A673 (cell line): ENCODE results near the gene TRPV4. TPM values are rescaled to one million over a fixed set of nuclear protein-coding genes. Genes with fewer than 3 reads are reported as not detected.

ENCODE experiments used
- BruUV-seq: library from RNA; stranded (reverse); fragments of 400-500 nt; replicated peaks from 2 replicates; lab custom pipeline; 2021; lab: Mats Ljungman, UMichigan
- CTCF ChIA-PET: fragments of 300-600 bp; sonication (Branson Sonifier 250); formaldehyde crosslinking; loops from one replicate; lab custom pipeline; 2022; ENCODE audit warnings: antibody characterized with exemption; lab: Charles Lee
- POLR2A ChIA-PET: fragments of 300-600 bp; sonication (Branson Sonifier 250); formaldehyde crosslinking; loops from one replicate; lab custom pipeline; 2022; ENCODE audit warnings: antibody characterized with exemption; ENCODE audit not compliant: low non-redundant PET; lab: Charles Lee
- DNase-seq: peaks from one replicate; pipeline ENCODE4 v3.0.0-alpha.2; 2015; ENCODE audit warnings: low spot score
- H3K27ac ChIP-seq: fragments of 200-600 bp; sonication (generic); 2 replicates; pipeline ENCODE4 v1.5.1; 2016; ENCODE audit warnings: mixed run types, low read depth, mild to moderate bottlenecking, mixed read lengths, antibody characterized with exemption, low read length; ENCODE audit not compliant: poor library complexity, severe bottlenecking
- H3K27me3 ChIP-seq: fragments of 200-600 bp; sonication (generic); replicated peaks from 2 replicates; pipeline ENCODE4 v1.6.1; 2017; ENCODE audit warnings: mixed run types, low read depth, mild to moderate bottlenecking, mixed read lengths, antibody characterized with exemption, low read length; ENCODE audit not compliant: insufficient read depth, poor library complexity
- H3K36me3 ChIP-seq: fragments of 200-600 bp; sonication (generic); 2 replicates; pipeline ENCODE4 v1.6.1; 2016; ENCODE audit warnings: mixed run types, mild to moderate bottlenecking, mixed read lengths, antibody characterized with exemption, low read length; ENCODE audit not compliant: insufficient read depth, poor library complexity, severe bottlenecking
- H3K4me1 ChIP-seq: fragments of 200-600 bp; sonication (generic); 2 replicates; pipeline ENCODE4 v1.6.1; 2017; ENCODE audit warnings: mixed run types, mild to moderate bottlenecking, mixed read lengths, antibody characterized with exemption, low read length; ENCODE audit not compliant: insufficient read depth, poor library complexity, severe bottlenecking
- H3K4me3 ChIP-seq: fragments of 200-600 bp; sonication (generic); 2 replicates; pipeline ENCODE4 v1.5.1; 2016; ENCODE audit warnings: low read depth, mixed run types, mild to moderate bottlenecking, mixed read lengths, low read length; ENCODE audit not compliant: poor library complexity, severe bottlenecking
- H3K9me3 ChIP-seq: fragments of 200-600 bp; sonication (generic); 2 replicates; pipeline ENCODE4 v1.6.1; 2016; ENCODE audit warnings: mixed run types, low read depth, mild to moderate bottlenecking, mixed read lengths, antibody characterized with exemption, low read length; ENCODE audit not compliant: poor library complexity, severe bottlenecking
- EZH2 ChIP-seq: fragments of 200-600 bp; sonication (generic); IDR thresholded peaks from 2 replicates; pipeline ENCODE4 v1.6.1; 2017; ENCODE audit warnings: borderline replicate concordance, low read depth, mild to moderate bottlenecking, mixed read lengths, antibody characterized with exemption, low read length; ENCODE audit not compliant: poor library complexity, severe bottlenecking
- intact Hi-C: fragments of 100-400 bp; cut with micrococcal nuclease; formaldehyde crosslinking; loops from one replicate; pipeline ENCODE4 v1.10.0; 2022; ENCODE audit not compliant: unreplicated experiment
- total RNA-seq: library from RNA; stranded (reverse); gene quantifications from 2 replicates; pipeline ENCODE4 v1.2.3, GENCODE V29; 2021
- TF ChIP-seq, protein P1 (sequence below): fragments of 300-800, 200-600 bp; sonication (generic); conservative IDR thresholded peaks from 2 replicates; pipeline ENCODE4 v1.5.1; 2017; ENCODE audit warnings: low read depth, mild to moderate bottlenecking, antibody characterized with exemption, low read length, moderate library complexity, mixed read lengths

Gene TRPV4
- total RNA-seq, 1 experiment from 2014 or later = 0.11 TPM

- CTCF ChIA-PET = interaction anchor here (0.6 to 1.8 kb wide), 2 partner anchors 13 to 16 kb away, joined by 4 read pairs; no protein-coding TSS in a partner anchor
- BruUV-seq = no TSS peak
- no peaks in the 10 kb centered on the region for H3K9me3 ChIP-seq
Observed at GRCh38 chr12:109762071-109762672, 71.0 kb downstream of the TRPV4 start.

GRCh38 chr12:109760930-109761921 is 72.0 kb downstream of the TRPV4 start:
- no peak for DNase-seq
- intact Hi-C loops = no loop called here
- no peaks in the 10 kb centered on the region for H3K4me1 ChIP-seq
- H3K4me3 ChIP-seq = no peak overlapping the region
- no peaks in the 10 kb centered on the region for H3K36me3 ChIP-seq
- no peaks in the 10 kb centered on the region for H3K27me3 ChIP-seq
- CTCF ChIA-PET = interaction anchor here (0.6 to 1.8 kb wide), 2 partner anchors 14 to 16 kb away, joined by 4 read pairs; no protein-coding TSS in a partner anchor
- POLR2A ChIA-PET = no interaction called here
- peaks cover 8% of the 10 kb centered on the region for H3K9me3 ChIP-seq
- H3K27ac ChIP-seq = no peak overlapping the region
- BruUV-seq = no TSS peak
- TF ChIP-seq, protein P1, sequence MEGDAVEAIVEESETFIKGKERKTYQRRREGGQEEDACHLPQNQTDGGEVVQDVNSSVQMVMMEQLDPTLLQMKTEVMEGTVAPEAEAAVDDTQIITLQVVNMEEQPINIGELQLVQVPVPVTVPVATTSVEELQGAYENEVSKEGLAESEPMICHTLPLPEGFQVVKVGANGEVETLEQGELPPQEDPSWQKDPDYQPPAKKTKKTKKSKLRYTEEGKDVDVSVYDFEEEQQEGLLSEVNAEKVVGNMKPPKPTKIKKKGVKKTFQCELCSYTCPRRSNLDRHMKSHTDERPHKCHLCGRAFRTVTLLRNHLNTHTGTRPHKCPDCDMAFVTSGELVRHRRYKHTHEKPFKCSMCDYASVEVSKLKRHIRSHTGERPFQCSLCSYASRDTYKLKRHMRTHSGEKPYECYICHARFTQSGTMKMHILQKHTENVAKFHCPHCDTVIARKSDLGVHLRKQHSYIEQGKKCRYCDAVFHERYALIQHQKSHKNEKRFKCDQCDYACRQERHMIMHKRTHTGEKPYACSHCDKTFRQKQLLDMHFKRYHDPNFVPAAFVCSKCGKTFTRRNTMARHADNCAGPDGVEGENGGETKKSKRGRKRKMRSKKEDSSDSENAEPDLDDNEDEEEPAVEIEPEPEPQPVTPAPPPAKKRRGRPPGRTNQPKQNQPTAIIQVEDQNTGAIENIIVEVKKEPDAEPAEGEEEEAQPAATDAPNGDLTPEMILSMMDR = no peak
- no peak for TF ChIP-seq EZH2

More at GRCh38 chr12:109762071-109762672, 71.0 kb downstream of the TRPV4 start:
- H3K27ac ChIP-seq = no peak overlapping the region
- TF ChIP-seq EZH2 = no peak
- TF ChIP-seq, protein P1 = no peak
- H3K4me1 ChIP-seq = no peaks in the 10 kb centered on the region
- H3K4me3 ChIP-seq = no peak overlapping the region
- H3K27me3 ChIP-seq = no peaks in the 10 kb centered on the region
- DNase-seq = no peak
- intact Hi-C loops = no loop called here
- POLR2A ChIA-PET = no interaction called here
- no peaks in the 10 kb centered on the region for H3K36me3 ChIP-seq

DNA sequence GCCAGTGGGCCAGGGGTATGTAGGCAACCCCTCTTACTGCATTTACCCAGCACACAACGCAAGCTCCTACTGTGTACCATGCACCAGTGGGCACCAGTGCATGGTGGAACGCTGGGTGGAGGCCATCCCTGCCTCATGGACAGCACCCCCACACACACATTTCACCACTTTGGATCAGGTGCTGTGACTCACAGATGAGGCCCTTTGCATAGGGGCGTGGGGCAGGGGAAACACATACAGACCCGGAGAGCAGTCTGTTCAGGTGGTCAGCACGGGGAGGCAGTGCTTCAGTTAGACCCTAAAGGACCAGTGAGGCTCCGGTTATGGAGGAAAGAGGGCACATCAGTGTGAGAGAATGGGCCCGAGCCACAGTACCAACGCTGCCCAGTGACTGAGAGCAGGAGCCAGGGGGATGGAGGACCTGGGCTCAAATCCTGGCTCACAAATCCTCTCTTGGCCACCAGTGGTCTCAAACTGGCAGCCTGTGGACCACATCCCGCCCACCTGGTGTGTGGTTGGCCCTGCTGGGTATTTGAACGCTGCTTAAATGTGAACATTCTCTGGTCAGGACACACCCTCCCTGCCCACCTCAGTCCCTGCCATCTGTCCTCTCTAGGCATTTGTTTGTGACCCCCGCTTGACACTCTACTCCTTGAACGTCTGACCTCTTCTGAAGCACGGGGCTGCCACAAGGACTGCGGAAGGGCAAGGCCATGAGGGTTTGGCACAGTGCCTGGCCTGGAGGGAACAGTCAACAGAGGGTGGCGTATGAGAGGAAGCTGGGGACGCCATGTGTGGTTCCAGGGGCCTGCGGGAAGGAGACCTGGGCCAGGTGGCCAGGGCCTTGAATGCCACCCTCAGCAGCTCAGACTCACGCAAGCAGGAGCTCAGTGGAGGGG is 72.9 kb downstream of the TRPV4 start:
- Histone ChIP-seq H3K36me3 (no peaks in the 10 kb centered on the region), H3K4me3 (no peak overlapping the region), H3K9me3 (peaks cover 8% of the 10 kb centered on the region), H3K4me1 (no peaks in the 10 kb centered on the region), H3K27ac (no peak overlapping the region), H3K27me3 (no peaks in the 10 kb centered on the region)
- no peak for DNase-seq
- BruUV-seq = no TSS peak
- intact Hi-C loops = no loop called here
- POLR2A ChIA-PET = no interaction called here
- CTCF ChIA-PET = interaction anchor here (1.8 kb wide), 1 partner anchor 15 kb away, joined by 4 read pairs; no protein-coding TSS in a partner anchor
- TF ChIP-seq, protein P1 = no peak
- no peak for TF ChIP-seq EZH2
